Measurements from ENCODE around the gene LRIT1. TPM values are rescaled to one million over a fixed set of nuclear protein-coding genes. Genes with fewer than 3 reads are reported as not detected.

The LRIT1 gene
- total RNA-seq, 1 experiment from 2014 or later: not detected

DNA sequence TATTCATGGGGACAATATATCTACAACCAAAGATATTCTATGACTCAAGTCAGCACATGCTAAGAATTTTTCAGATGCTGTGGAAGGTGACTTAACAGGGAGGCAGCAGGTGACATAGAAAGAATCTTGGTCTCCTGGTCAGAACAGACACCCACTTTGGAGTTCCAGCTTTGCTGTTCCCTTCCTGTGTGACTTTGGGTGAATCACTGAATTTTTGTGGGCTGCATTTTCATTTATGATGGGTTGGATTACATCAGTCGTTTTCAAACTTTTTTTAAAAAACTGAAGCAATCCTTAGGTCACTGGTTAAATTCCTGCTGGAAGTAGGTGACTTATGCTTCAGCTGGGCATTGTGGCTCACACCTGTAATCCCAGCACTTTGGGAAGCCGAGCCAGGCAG, 28.4 kb upstream of the LRIT1 start:
- no peak for DNase-seq (ENCODE audit: low spot score)
- Histone ChIP-seq H3K9me3 (ENCODE audit: low read depth, low read length, poor library complexity, severe bottlenecking) (no peaks in the 10 kb centered on the region), H3K36me3 (ENCODE audit: insufficient read depth, low read length, poor library complexity, severe bottlenecking) (no peaks in the 10 kb centered on the region), H3K4me3 (ENCODE audit: low read depth, low read length, poor library complexity, severe bottlenecking) (no peak overlapping the region), H3K27me3 (replicated peaks; ENCODE audit: insufficient read depth, low read depth, low read length, poor library complexity) (peaks cover 42% of the 10 kb centered on the region), H3K4me1 (ENCODE audit: insufficient read depth, low read length, poor library complexity, severe bottlenecking) (no peaks in the 10 kb centered on the region), H3K27ac (ENCODE audit: low read depth, low read length, poor library complexity, severe bottlenecking) (no peak overlapping the region)
- no TSS peak for BruUV-seq (replicated peaks)
- intact Hi-C loops (cut with micrococcal nuclease; ENCODE audit: unreplicated experiment): no loop called here
- ChIA-PET POLR2A (ENCODE audit: low non-redundant PET) (no interaction called here), CTCF (no interaction called here)
- TF ChIP-seq, protein P1, sequence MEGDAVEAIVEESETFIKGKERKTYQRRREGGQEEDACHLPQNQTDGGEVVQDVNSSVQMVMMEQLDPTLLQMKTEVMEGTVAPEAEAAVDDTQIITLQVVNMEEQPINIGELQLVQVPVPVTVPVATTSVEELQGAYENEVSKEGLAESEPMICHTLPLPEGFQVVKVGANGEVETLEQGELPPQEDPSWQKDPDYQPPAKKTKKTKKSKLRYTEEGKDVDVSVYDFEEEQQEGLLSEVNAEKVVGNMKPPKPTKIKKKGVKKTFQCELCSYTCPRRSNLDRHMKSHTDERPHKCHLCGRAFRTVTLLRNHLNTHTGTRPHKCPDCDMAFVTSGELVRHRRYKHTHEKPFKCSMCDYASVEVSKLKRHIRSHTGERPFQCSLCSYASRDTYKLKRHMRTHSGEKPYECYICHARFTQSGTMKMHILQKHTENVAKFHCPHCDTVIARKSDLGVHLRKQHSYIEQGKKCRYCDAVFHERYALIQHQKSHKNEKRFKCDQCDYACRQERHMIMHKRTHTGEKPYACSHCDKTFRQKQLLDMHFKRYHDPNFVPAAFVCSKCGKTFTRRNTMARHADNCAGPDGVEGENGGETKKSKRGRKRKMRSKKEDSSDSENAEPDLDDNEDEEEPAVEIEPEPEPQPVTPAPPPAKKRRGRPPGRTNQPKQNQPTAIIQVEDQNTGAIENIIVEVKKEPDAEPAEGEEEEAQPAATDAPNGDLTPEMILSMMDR (conservative IDR thresholded peaks at IDR 0.05; ENCODE audit: low read depth, low read length): no peak
- TF ChIP-seq EZH2 (IDR thresholded peaks at IDR 0.05; ENCODE audit: borderline replicate concordance, low read depth, low read length, poor library complexity, severe bottlenecking): no peak

DNA sequence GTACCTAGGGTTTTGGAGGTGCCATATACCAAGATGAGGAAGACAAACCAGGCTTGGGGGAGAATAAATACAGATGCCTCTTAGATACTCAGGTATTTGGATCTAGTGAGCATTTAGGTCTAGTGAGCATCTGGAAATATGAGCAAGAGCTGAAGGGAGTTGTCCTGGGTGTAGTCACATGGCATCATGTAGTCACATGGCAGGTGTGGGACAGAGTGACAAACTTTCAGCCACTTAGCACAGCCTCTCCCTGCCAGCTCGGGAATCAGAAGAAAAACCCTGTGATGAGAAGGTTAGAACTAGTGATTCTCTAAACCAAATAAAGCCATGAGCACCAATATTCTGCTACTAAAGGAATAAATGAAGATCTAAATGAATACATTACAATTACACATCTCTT, 27.8 kb upstream of the LRIT1 start:
- Histone ChIP-seq H3K4me3 (ENCODE audit: low read depth, low read length, poor library complexity, severe bottlenecking) (no peak overlapping the region), H3K9me3 (ENCODE audit: low read depth, low read length, poor library complexity, severe bottlenecking) (no peaks in the 10 kb centered on the region), H3K27me3 (replicated peaks; ENCODE audit: insufficient read depth, low read depth, low read length, poor library complexity) (peaks cover 36% of the 10 kb centered on the region), H3K27ac (ENCODE audit: low read depth, low read length, poor library complexity, severe bottlenecking) (no peak overlapping the region), H3K36me3 (ENCODE audit: insufficient read depth, low read length, poor library complexity, severe bottlenecking) (no peaks in the 10 kb centered on the region), H3K4me1 (ENCODE audit: insufficient read depth, low read length, poor library complexity, severe bottlenecking) (no peaks in the 10 kb centered on the region)
- DNase-seq (ENCODE audit: low spot score): no peak
- CTCF ChIA-PET: no interaction called here
- intact Hi-C loops (cut with micrococcal nuclease; ENCODE audit: unreplicated experiment): no loop called here
- TF ChIP-seq, protein P1 (conservative IDR thresholded peaks at IDR 0.05; ENCODE audit: low read depth, low read length): no peak
- no peak for TF ChIP-seq EZH2 (IDR thresholded peaks at IDR 0.05; ENCODE audit: borderline replicate concordance, low read depth, low read length, poor library complexity, severe bottlenecking)
- no TSS peak for BruUV-seq (replicated peaks)
- POLR2A ChIA-PET (ENCODE audit: low non-redundant PET): no interaction called here

DNA sequence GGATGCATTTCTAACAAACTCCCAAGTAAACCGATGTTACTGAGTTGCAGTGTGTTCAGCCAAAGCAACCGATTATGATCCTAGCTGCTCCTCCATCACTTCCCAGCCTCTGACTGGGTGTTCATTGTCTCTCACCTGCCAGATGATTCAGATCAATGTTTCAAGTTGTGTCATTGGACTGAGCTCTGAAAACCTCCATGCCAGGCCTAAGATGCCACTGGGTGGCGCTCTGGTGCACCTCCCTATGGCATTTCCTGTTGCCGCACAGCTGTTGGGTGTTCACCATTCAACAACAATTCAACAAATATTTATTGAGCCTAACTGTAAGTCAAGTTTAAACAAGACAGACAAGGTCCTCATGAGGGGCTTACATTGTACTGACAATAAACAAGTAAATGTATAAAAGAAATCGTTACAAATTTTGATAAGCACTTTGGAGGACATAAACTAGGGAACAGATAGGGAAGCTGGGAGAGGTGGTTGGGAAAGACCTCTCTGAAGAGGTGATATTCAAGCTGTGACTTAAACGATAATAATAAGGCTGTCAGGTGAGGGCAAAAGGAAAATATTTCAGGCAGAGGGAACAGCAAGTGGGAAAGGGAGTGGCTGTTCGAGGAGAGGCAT, 26.3 kb upstream of the LRIT1 start:
- H3K4me1 ChIP-seq (ENCODE audit: insufficient read depth, low read length, poor library complexity, severe bottlenecking): no peaks in the 10 kb centered on the region
- H3K36me3 ChIP-seq (ENCODE audit: insufficient read depth, low read length, poor library complexity, severe bottlenecking): no peaks in the 10 kb centered on the region
- DNase-seq (ENCODE audit: low spot score): peak; percentile 63
- H3K9me3 ChIP-seq (ENCODE audit: low read depth, low read length, poor library complexity, severe bottlenecking): no peaks in the 10 kb centered on the region
- no peak overlapping the region for H3K4me3 ChIP-seq (ENCODE audit: low read depth, low read length, poor library complexity, severe bottlenecking)
- CTCF ChIA-PET: interaction anchor here (0.5 to 3.4 kb wide), 5 partner anchors 12 to 271 kb away, joined by 3 to 55 read pairs (median 4); no protein-coding TSS in a partner anchor
- no peak for TF ChIP-seq EZH2 (IDR thresholded peaks at IDR 0.05; ENCODE audit: borderline replicate concordance, low read depth, low read length, poor library complexity, severe bottlenecking)
- TF ChIP-seq, protein P1 (conservative IDR thresholded peaks at IDR 0.05; ENCODE audit: low read depth, low read length): peak; percentile 88
- intact Hi-C loops (cut with micrococcal nuclease; ENCODE audit: unreplicated experiment): loop anchor here (1.0 kb wide), 1 partner anchor 270 kb away; no protein-coding TSS in a partner anchor
- peaks cover 25% of the 10 kb centered on the region for H3K27me3 ChIP-seq (replicated peaks; ENCODE audit: insufficient read depth, low read depth, low read length, poor library complexity)
- no peak overlapping the region for H3K27ac ChIP-seq (ENCODE audit: low read depth, low read length, poor library complexity, severe bottlenecking)
- POLR2A ChIA-PET (ENCODE audit: low non-redundant PET): no interaction called here
- BruUV-seq (replicated peaks): no TSS peak

All from A673 (cell line).